MM.1S (cell line): Measurements from ENCODE around the gene OBSCN.

Experiments
- DNase-seq: peaks from one replicate; pipeline ENCODE4 v3.0.0-alpha.2; 2015
- H2AFZ ChIP-seq: fragments of 300-600 bp; sonication (generic); 2 replicates; pipeline ENCODE4 v1.6.0; 2016; ENCODE audit warnings: antibody characterized with exemption, low read length
- H3F3A ChIP-seq: fragments of 300-600 bp; sonication (generic); 2 replicates; pipeline ENCODE4 v1.6.1; 2016; ENCODE audit warnings: mild to moderate bottlenecking, antibody characterized with exemption, low read length, moderate library complexity, mixed read lengths; ENCODE audit not compliant: insufficient read depth
- H3K27ac ChIP-seq: fragments of 300-600 bp; sonication (generic); 2 replicates; pipeline ENCODE4 v1.5.1; 2016; ENCODE audit warnings: mild to moderate bottlenecking, low read length
- H3K27me3 ChIP-seq: fragments of 300-600 bp; sonication (generic); replicated peaks from 2 replicates; pipeline ENCODE4 v1.6.0; 2016; ENCODE audit warnings: low read length; ENCODE audit not compliant: insufficient read depth
- H3K36me3 ChIP-seq: fragments of 300-600 bp; sonication (generic); replicated peaks from 2 replicates; pipeline ENCODE4 v1.6.1; 2016; ENCODE audit warnings: mild to moderate bottlenecking, low read length, mixed read lengths; ENCODE audit not compliant: insufficient read depth
- H3K4me1 ChIP-seq: fragments of 300-600 bp; sonication (generic); 2 replicates; pipeline ENCODE4 v1.6.1; 2016; ENCODE audit warnings: low read length, mixed read lengths
- H3K4me2 ChIP-seq: fragments of 300-600 bp; sonication (generic); 2 replicates; pipeline ENCODE4 v1.6.0; 2016; ENCODE audit warnings: low read depth, low read length
- H3K4me3 ChIP-seq: fragments of 300-600 bp; sonication (generic); 2 replicates; pipeline ENCODE4 v1.5.1; 2016; ENCODE audit warnings: low read length, mixed read lengths
- H3K79me2 ChIP-seq: fragments of 300-600 bp; sonication (generic); 2 replicates; pipeline ENCODE4 v1.6.1; 2016; ENCODE audit warnings: mixed run types, low read length, mixed read lengths
- H3K9ac ChIP-seq: fragments of 300-600 bp; sonication (generic); 2 replicates; pipeline ENCODE4 v1.6.1; 2016; ENCODE audit warnings: low read length, mixed read lengths
- H3K9me2 ChIP-seq: fragments of 300-600 bp; sonication (generic); replicated peaks from 2 replicates; pipeline ENCODE4 v1.6.1; 2016; ENCODE audit warnings: mild to moderate bottlenecking, low read length, mixed read lengths; ENCODE audit not compliant: insufficient read depth
- H3K9me3 ChIP-seq: fragments of 300-600 bp; sonication (generic); replicated peaks from 2 replicates; pipeline ENCODE4 v1.6.1; 2016; ENCODE audit warnings: mild to moderate bottlenecking, low read length, mixed read lengths; ENCODE audit not compliant: insufficient read depth
- H4K20me1 ChIP-seq: fragments of 300-600 bp; sonication (generic); 2 replicates; pipeline ENCODE4 v1.6.1; 2016; ENCODE audit warnings: mild to moderate bottlenecking, low read length, moderate library complexity, mixed read lengths; ENCODE audit not compliant: insufficient read depth
- EZH2 ChIP-seq: fragments of 300-600 bp; sonication (generic); optimal IDR thresholded peaks from 2 replicates; pipeline ENCODE3; 2017; ENCODE audit warnings: low read depth, mild to moderate bottlenecking, antibody characterized with exemption, low read length, mixed read lengths
- EZH2phosphoT487 ChIP-seq: fragments of 300-600 bp; sonication (generic); IDR thresholded peaks from 2 replicates; pipeline ENCODE4 v1.6.1; 2018; ENCODE audit warnings: antibody characterized with exemption, low read length
- TF ChIP-seq, protein P1 (sequence below): fragments of 300-600 bp; sonication (generic); IDR thresholded peaks from 2 replicates; pipeline ENCODE4 v1.5.1; 2016; ENCODE audit warnings: antibody characterized with exemption, low read length, mixed read lengths

OBSCN gene

DNA sequence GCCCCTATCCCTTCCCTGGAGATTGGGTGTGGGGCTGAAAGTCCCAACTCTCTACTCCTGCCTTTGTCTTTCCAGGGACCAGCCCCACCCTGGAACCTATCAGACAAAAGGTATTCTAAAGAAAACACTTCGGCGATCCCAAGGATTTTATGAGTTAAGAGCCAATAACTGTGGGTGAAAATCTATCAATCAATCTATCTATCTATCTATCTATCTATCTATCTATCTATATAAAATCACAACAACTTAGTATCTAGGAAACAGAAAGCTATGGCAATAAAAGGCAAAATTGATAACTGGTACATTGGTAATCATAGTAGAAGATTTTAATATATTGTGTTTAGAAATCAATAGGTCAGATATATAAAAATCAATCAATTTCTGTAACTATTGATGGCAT, 175.9 kb downstream of the OBSCN start:
- H3K79me2 ChIP-seq = no peaks in the 10 kb centered on the region
- H3K9ac ChIP-seq = no peak overlapping the region
- no peak overlapping the region for H3K4me3 ChIP-seq
- H3K4me2 ChIP-seq = no peak overlapping the region
- no peaks in the 10 kb centered on the region for H4K20me1 ChIP-seq
- H3K27me3 ChIP-seq = no peaks in the 10 kb centered on the region
- no peak for DNase-seq
- no peaks in the 10 kb centered on the region for H3K9me3 ChIP-seq
- no peaks in the 10 kb centered on the region for H3K36me3 ChIP-seq
- no peaks in the 10 kb centered on the region for H3K9me2 ChIP-seq
- no peak overlapping the region for H3K27ac ChIP-seq
- H2AFZ ChIP-seq = no peak overlapping the region
- H3F3A ChIP-seq = no peaks in the 10 kb centered on the region
- TF ChIP-seq, protein P1, sequence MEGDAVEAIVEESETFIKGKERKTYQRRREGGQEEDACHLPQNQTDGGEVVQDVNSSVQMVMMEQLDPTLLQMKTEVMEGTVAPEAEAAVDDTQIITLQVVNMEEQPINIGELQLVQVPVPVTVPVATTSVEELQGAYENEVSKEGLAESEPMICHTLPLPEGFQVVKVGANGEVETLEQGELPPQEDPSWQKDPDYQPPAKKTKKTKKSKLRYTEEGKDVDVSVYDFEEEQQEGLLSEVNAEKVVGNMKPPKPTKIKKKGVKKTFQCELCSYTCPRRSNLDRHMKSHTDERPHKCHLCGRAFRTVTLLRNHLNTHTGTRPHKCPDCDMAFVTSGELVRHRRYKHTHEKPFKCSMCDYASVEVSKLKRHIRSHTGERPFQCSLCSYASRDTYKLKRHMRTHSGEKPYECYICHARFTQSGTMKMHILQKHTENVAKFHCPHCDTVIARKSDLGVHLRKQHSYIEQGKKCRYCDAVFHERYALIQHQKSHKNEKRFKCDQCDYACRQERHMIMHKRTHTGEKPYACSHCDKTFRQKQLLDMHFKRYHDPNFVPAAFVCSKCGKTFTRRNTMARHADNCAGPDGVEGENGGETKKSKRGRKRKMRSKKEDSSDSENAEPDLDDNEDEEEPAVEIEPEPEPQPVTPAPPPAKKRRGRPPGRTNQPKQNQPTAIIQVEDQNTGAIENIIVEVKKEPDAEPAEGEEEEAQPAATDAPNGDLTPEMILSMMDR = no peak
- TF ChIP-seq EZH2phosphoT487 (no peak), EZH2 (no peak)
- H3K4me1 ChIP-seq = no peaks in the 10 kb centered on the region

DNA sequence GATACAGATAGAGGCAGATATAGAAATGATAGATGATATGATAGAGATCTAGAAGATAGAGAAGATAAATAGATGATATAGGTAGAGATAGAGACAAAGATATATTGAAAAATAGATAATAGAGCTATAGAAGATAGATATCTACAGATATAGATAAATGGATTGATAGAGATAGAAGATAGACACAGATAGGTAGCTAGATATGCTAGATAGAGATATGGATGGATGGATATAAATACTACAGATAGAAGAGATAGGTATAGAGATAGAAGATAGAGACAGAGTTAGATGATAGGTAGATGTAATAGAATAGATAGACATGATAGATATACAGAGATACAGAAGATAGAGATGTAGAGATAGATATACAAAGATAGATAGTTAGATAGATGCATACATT, 177.4 kb downstream of the OBSCN start:
- no peaks in the 10 kb centered on the region for H3F3A ChIP-seq
- H3K79me2 ChIP-seq = no peaks in the 10 kb centered on the region
- no peaks in the 10 kb centered on the region for H3K36me3 ChIP-seq
- no peaks in the 10 kb centered on the region for H4K20me1 ChIP-seq
- no peak overlapping the region for H3K9ac ChIP-seq
- H3K27ac ChIP-seq = no peak overlapping the region
- H2AFZ ChIP-seq = no peak overlapping the region
- no peaks in the 10 kb centered on the region for H3K9me2 ChIP-seq
- no peaks in the 10 kb centered on the region for H3K4me1 ChIP-seq
- H3K27me3 ChIP-seq = no peaks in the 10 kb centered on the region
- no peak for DNase-seq
- TF ChIP-seq EZH2 = no peak
- TF ChIP-seq, protein P1 = no peak
- no peak for TF ChIP-seq EZH2phosphoT487
- H3K4me2 ChIP-seq = no peak overlapping the region
- H3K4me3 ChIP-seq = no peak overlapping the region
- no peaks in the 10 kb centered on the region for H3K9me3 ChIP-seq

DNA sequence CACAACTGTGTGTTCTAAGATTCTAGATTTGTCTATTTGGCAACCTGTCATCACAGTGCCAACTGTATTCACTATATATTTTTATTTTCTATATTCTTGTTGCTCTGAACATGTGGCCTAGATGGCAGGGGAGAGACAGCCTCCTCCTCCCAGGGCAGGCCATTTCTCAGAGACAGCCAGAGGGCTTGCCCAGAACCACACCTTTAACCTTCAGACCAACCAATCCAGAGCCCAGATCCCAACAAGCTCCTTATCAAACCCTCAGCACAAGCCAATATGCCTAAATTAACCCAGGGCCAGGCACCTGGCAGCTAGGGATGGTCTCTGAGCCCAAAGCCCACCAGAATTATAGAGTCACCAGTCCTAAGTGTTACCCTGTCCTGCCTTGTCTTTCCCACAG, 179.5 kb downstream of the OBSCN start:
- no peaks in the 10 kb centered on the region for H3K9me2 ChIP-seq
- H3K36me3 ChIP-seq = no peaks in the 10 kb centered on the region
- no peak overlapping the region for H2AFZ ChIP-seq
- H3K9ac ChIP-seq = no peak overlapping the region
- no peak for DNase-seq
- no peaks in the 10 kb centered on the region for H3K9me3 ChIP-seq
- H4K20me1 ChIP-seq = no peaks in the 10 kb centered on the region
- no peaks in the 10 kb centered on the region for H3K79me2 ChIP-seq
- H3K4me1 ChIP-seq = no peaks in the 10 kb centered on the region
- no peaks in the 10 kb centered on the region for H3K27me3 ChIP-seq
- H3K4me2 ChIP-seq = no peak overlapping the region
- TF ChIP-seq, protein P1 = no peak
- no peak for TF ChIP-seq EZH2
- TF ChIP-seq EZH2phosphoT487 = no peak
- H3K27ac ChIP-seq = no peak overlapping the region
- no peaks in the 10 kb centered on the region for H3F3A ChIP-seq
- no peak overlapping the region for H3K4me3 ChIP-seq
